Measurements from ENCODE around the gene MAP7D2.

The MAP7D2 gene

GRCh38 chrX:19990151-19990555, 126.6 kb downstream of the MAP7D2 start (continued):
- TF ChIP-seq ZNF660 (tag by site-specific recombination; IDR thresholded peaks at IDR 0.05) = no peak
- TF ChIP-seq ZBTB49 (tag by site-specific recombination; IDR thresholded peaks at IDR 0.05; ENCODE audit: low read depth) = no peak
- TF ChIP-seq ZNF621 (tag by site-specific recombination; IDR thresholded peaks at IDR 0.05) = no peak
- TF ChIP-seq ZNF623 (tag by site-specific recombination; IDR thresholded peaks at IDR 0.05) = no peak
- no peak for TF ChIP-seq ZBTB26 (tag by site-specific recombination; optimal IDR thresholded peaks at IDR 0.05)
- TF ChIP-seq KLF16 (tag by site-specific recombination; IDR thresholded peaks at IDR 0.05) = no peak
- 0 out of 2 replicates have a peak, but pooled peaks have one; percentile 21 for TF ChIP-seq CTCF (tag by site-specific recombination; IDR thresholded peaks at IDR 0.05)

GRCh38 chrX:19987856-19988255, 128.9 kb downstream of the MAP7D2 start:
- H3K9me3 ChIP-seq (ENCODE audit: control insufficient read depth, insufficient read depth, low read depth, low read length) = no peaks in the 10 kb centered on the region
- H3K4me1 ChIP-seq (ENCODE audit: control insufficient read depth, insufficient read depth, low read length) = no peaks in the 10 kb centered on the region; the same call in 1 of the 2 replicates
- no peak overlapping the region for H3K4me3 ChIP-seq (ENCODE audit: low read depth, low read length)
- no peak overlapping the region for H3K27ac ChIP-seq (ENCODE audit: extremely low read depth, low read depth, low read length)
- ChIA-PET POLR2A (no interaction called here), CTCF (interaction anchor here (0.5 to 1.1 kb wide), 6 partner anchors 12 to 368 kb away, joined by 3 to 7 read pairs (median 4); no protein-coding TSS in a partner anchor)
- peaks cover 0 to 2% of the 10 kb centered on the region in 2 experiments; a peak in 2 of 3 replicates for H3K36me3 ChIP-seq (ENCODE audit: control insufficient read depth in 2 of 2, insufficient read depth in 1 of 2, low read length in 2 of 2)
- TF ChIP-seq ZNF560 (tag by site-specific recombination; IDR thresholded peaks at IDR 0.05; ENCODE audit: borderline replicate concordance) = no peak
- TF ChIP-seq FEZF1 (tag by site-specific recombination; IDR thresholded peaks at IDR 0.05) = no peak
- TF ChIP-seq ZFP37 (tag by site-specific recombination; IDR thresholded peaks at IDR 0.05) = no peak
- TF ChIP-seq, protein P1, sequence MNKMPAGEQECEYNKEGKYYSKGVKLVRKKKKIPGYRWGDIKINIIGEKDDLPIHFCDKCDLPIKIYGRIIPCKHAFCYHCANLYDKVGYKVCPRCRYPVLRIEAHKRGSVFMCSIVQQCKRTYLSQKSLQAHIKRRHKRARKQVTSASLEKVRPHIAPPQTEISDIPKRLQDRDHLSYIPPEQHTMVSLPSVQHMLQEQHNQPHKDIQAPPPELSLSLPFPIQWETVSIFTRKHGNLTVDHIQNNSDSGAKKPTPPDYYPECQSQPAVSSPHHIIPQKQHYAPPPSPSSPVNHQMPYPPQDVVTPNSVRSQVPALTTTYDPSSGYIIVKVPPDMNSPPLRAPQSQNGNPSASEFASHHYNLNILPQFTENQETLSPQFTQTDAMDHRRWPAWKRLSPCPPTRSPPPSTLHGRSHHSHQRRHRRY (tag by site-specific recombination; IDR thresholded peaks at IDR 0.05) = no peak
- TF ChIP-seq ZNF18 (tag by site-specific recombination; IDR thresholded peaks at IDR 0.05) = no peak
- no peak for TF ChIP-seq ELK4 (IDR thresholded peaks at IDR 0.05; ENCODE audit: borderline replicate concordance, low read depth, low read length)
- TF ChIP-seq ZNF776 (tag by site-specific recombination; IDR thresholded peaks at IDR 0.05; ENCODE audit: borderline replicate concordance) = no peak
- no peak for TF ChIP-seq ZNF23 (tag by site-specific recombination; IDR thresholded peaks at IDR 0.05; ENCODE audit: borderline replicate concordance)
- TF ChIP-seq ZNF580 (tag by site-specific recombination; IDR thresholded peaks at IDR 0.05) = no peak
- TF ChIP-seq MZF1 (tag by site-specific recombination; IDR thresholded peaks at IDR 0.05; ENCODE audit: borderline replicate concordance) = no peak
- TF ChIP-seq ZSCAN23 (tag by site-specific recombination; IDR thresholded peaks at IDR 0.05) = no peak
- no peak for TF ChIP-seq RBAK (tag by site-specific recombination; IDR thresholded peaks at IDR 0.05)
- TF ChIP-seq CTCF (tag by site-specific recombination; IDR thresholded peaks at IDR 0.05) = no peak
- TF ChIP-seq ZNF132 (tag by site-specific recombination; IDR thresholded peaks at IDR 0.05; ENCODE audit: borderline replicate concordance) = no peak
- TF ChIP-seq KLF10 (tag by site-specific recombination; IDR thresholded peaks at IDR 0.05) = no peak
- TF ChIP-seq, protein P2, sequence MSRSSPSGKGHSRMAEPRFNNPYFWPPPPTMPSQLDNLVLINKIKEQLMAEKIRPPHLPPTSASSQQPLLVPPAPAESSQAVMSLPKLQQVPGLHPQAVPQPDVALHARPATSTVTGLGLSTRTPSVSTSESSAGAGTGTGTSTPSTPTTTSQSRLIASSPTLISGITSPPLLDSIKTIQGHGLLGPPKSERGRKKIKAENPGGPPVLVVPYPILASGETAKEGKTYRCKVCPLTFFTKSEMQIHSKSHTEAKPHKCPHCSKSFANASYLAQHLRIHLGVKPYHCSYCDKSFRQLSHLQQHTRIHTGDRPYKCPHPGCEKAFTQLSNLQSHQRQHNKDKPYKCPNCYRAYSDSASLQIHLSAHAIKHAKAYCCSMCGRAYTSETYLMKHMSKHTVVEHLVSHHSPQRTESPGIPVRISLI (tag by site-specific recombination; IDR thresholded peaks at IDR 0.05) = no peak
- no peak for TF ChIP-seq ZNF548 (tag by site-specific recombination; IDR thresholded peaks at IDR 0.05)
